22Rv1 (cell line): ENCODE results near the gene SMYD3.

Source experiments
- H3K27ac ChIP-seq: fragments of 450-650 bp; 2 replicates; pipeline ENCODE4 v1.5.1; 2017
- CTCF ChIP-seq: fragments of 450-650 bp; IDR thresholded peaks from 2 replicates; pipeline ENCODE4 v1.5.1; 2017; ENCODE audit warnings: mild to moderate bottlenecking
- ZFX ChIP-seq: fragments of 450-650 bp; IDR thresholded peaks from 2 replicates; pipeline ENCODE4 v1.6.1; 2017; ENCODE audit warnings: antibody characterized with exemption, borderline replicate concordance

SMYD3 gene

GRCh38 chr1:245771511-245772281, 735.4 kb downstream of the SMYD3 start:
- no peak overlapping the region for H3K27ac ChIP-seq
- TF ChIP-seq ZFX (no peak), CTCF (no peak)

- no peak overlapping the region for H3K27ac ChIP-seq
- TF ChIP-seq ZFX, result no peak
- no peak for TF ChIP-seq CTCF
These were observed 736.9 kb downstream of the SMYD3 start for GRCh38 chr1:245770156-245770555.

GRCh38 chr1:245768596-245768995, 738.5 kb downstream of the SMYD3 start:
- H3K27ac ChIP-seq, result no peak overlapping the region
- no peak for TF ChIP-seq CTCF
- no peak for TF ChIP-seq ZFX

GRCh38 chr1:245765230-245766000, 741.7 kb downstream of the SMYD3 start:
- no peak for TF ChIP-seq ZFX
- TF ChIP-seq CTCF, result no peak
- no peak overlapping the region for H3K27ac ChIP-seq

- TF ChIP-seq ZFX, result no peak
- no peak for TF ChIP-seq CTCF
- no peak overlapping the region for H3K27ac ChIP-seq
These were observed 743.2 kb downstream of the SMYD3 start for GRCh38 chr1:245763873-245764331.

GRCh38 chr1:245762396-245762910, 744.6 kb downstream of the SMYD3 start:
- no peak overlapping the region for H3K27ac ChIP-seq
- TF ChIP-seq CTCF, result no peak
- TF ChIP-seq ZFX, result no peak

- TF ChIP-seq CTCF (no peak), ZFX (no peak)
- H3K27ac ChIP-seq, result no peak overlapping the region
These were observed 746.8 kb downstream of the SMYD3 start for GRCh38 chr1:245760301-245760700.
